ENCODE measurements around the gene NOL4L.

Gene NOL4L

DNA sequence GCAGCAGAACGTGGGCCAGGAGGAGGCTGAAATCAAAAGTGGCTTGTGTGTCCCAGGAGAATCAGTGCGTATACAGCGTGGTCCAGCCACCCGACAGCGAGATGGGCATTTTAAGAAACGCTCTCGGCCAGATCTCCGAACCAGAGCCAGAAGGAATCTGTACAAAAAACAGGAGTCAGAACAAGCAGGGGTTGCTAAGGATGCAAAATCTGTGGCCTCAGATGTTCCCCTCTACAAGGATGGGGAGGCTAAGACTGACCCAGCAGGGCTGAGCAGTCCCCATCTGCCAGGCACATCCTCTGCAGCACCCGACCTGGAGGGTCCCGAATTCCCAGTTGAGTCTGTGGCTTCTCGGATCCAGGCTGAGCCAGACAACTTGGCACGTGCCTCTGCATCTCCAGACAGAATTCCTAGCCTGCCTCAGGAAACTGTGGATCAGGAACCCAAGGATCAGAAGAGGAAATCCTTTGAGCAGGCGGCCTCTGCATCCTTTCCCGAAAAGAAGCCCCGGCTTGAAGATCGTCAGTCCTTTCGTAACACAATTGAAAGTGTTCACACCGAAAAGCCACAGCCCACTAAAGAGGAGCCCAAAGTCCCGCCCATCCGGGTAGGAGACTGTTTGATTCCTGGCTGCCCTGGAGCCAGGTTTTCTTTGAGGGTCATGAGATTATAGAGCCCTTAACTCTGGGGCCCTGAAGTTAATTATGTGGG lies 151.7 kb downstream of the NOL4L start:
- TF ChIP-seq OSR1 (CRISPR knock-in tag; IDR thresholded peaks at IDR 0.05) (no peak), RARB (CRISPR knock-in tag; IDR thresholded peaks at IDR 0.05) (no peak), ARNTL (CRISPR knock-in tag; IDR thresholded peaks at IDR 0.05; ENCODE audit: borderline replicate concordance, low read depth) (no peak), GLIS3 (CRISPR knock-in tag; IDR thresholded peaks at IDR 0.05) (no peak), ZNF565 (CRISPR knock-in tag; conservative IDR thresholded peaks at IDR 0.05; ENCODE audit: low read depth) (no peak), TCF4 (CRISPR knock-in tag; IDR thresholded peaks at IDR 0.05; ENCODE audit: borderline replicate concordance) (no peak), ZFP30 (CRISPR knock-in tag; IDR thresholded peaks at IDR 0.05) (no peak), ZNF70 (CRISPR knock-in tag; IDR thresholded peaks at IDR 0.05) (no peak), ISL1 (CRISPR knock-in tag; IDR thresholded peaks at IDR 0.05) (no peak), TOX (CRISPR knock-in tag; IDR thresholded peaks at IDR 0.05; ENCODE audit: borderline replicate concordance) (no peak), ZC3H10 (CRISPR knock-in tag; IDR thresholded peaks at IDR 0.05) (no peak), SNAI2 (CRISPR knock-in tag; IDR thresholded peaks at IDR 0.05) (no peak), BACH2 (CRISPR knock-in tag; IDR thresholded peaks at IDR 0.05; ENCODE audit: borderline replicate concordance) (no peak)
- TF ChIP-seq, protein P1, sequence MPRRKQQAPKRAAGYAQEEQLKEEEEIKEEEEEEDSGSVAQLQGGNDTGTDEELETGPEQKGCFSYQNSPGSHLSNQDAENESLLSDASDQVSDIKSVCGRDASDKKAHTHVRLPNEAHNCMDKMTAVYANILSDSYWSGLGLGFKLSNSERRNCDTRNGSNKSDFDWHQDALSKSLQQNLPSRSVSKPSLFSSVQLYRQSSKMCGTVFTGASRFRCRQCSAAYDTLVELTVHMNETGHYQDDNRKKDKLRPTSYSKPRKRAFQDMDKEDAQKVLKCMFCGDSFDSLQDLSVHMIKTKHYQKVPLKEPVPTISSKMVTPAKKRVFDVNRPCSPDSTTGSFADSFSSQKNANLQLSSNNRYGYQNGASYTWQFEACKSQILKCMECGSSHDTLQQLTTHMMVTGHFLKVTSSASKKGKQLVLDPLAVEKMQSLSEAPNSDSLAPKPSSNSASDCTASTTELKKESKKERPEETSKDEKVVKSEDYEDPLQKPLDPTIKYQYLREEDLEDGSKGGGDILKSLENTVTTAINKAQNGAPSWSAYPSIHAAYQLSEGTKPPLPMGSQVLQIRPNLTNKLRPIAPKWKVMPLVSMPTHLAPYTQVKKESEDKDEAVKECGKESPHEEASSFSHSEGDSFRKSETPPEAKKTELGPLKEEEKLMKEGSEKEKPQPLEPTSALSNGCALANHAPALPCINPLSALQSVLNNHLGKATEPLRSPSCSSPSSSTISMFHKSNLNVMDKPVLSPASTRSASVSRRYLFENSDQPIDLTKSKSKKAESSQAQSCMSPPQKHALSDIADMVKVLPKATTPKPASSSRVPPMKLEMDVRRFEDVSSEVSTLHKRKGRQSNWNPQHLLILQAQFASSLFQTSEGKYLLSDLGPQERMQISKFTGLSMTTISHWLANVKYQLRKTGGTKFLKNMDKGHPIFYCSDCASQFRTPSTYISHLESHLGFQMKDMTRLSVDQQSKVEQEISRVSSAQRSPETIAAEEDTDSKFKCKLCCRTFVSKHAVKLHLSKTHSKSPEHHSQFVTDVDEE (CRISPR knock-in tag; IDR thresholded peaks at IDR 0.05): no peak
- TF ChIP-seq, protein P2, sequence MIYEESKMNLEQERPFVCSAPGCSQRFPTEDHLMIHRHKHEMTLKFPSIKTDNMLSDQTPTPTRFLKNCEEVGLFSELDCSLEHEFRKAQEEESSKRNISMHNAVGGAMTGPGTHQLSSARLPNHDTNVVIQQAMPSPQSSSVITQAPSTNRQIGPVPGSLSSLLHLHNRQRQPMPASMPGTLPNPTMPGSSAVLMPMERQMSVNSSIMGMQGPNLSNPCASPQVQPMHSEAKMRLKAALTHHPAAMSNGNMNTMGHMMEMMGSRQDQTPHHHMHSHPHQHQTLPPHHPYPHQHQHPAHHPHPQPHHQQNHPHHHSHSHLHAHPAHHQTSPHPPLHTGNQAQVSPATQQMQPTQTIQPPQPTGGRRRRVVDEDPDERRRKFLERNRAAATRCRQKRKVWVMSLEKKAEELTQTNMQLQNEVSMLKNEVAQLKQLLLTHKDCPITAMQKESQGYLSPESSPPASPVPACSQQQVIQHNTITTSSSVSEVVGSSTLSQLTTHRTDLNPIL (CRISPR knock-in tag; IDR thresholded peaks at IDR 0.05; ENCODE audit: low read depth): no peak
- TF ChIP-seq, protein P3, sequence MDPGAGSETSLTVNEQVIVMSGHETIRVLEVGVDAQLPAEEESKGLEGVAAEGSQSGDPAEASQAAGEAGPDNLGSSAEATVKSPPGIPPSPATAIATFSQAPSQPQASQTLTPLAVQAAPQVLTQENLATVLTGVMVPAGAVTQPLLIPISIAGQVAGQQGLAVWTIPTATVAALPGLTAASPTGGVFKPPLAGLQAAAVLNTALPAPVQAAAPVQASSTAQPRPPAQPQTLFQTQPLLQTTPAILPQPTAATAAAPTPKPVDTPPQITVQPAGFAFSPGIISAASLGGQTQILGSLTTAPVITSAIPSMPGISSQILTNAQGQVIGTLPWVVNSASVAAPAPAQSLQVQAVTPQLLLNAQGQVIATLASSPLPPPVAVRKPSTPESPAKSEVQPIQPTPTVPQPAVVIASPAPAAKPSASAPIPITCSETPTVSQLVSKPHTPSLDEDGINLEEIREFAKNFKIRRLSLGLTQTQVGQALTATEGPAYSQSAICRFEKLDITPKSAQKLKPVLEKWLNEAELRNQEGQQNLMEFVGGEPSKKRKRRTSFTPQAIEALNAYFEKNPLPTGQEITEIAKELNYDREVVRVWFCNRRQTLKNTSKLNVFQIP (CRISPR knock-in tag; IDR thresholded peaks at IDR 0.05; ENCODE audit: borderline replicate concordance, low read depth): no peak
- TF ChIP-seq, protein P4, sequence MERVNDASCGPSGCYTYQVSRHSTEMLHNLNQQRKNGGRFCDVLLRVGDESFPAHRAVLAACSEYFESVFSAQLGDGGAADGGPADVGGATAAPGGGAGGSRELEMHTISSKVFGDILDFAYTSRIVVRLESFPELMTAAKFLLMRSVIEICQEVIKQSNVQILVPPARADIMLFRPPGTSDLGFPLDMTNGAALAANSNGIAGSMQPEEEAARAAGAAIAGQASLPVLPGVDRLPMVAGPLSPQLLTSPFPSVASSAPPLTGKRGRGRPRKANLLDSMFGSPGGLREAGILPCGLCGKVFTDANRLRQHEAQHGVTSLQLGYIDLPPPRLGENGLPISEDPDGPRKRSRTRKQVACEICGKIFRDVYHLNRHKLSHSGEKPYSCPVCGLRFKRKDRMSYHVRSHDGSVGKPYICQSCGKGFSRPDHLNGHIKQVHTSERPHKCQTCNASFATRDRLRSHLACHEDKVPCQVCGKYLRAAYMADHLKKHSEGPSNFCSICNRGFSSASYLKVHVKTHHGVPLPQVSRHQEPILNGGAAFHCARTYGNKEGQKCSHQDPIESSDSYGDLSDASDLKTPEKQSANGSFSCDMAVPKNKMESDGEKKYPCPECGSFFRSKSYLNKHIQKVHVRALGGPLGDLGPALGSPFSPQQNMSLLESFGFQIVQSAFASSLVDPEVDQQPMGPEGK (CRISPR knock-in tag; IDR thresholded peaks at IDR 0.05; ENCODE audit: borderline replicate concordance): no peak
- ATAC-seq: no peak

DNA sequence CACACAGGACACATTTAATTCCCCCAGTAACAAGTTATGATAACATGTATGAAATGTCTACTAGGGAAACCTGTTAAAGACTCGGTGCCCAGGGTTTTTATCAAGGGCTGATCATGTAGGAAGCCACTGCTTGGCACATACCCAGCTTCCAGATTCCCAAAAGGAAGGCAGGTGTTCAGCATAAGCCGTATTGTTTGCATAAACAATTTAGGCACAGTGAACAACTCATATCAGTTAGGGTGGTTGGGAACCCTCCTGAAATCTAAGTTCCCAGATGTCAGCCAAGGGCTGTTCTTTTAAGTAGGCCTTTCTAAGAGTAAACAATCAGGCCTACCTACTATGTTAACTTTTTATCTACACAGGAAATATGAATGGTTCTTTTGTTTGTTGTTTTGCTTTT lies 152.9 kb downstream of the NOL4L start:
- TF ChIP-seq ZNF565 (CRISPR knock-in tag; conservative IDR thresholded peaks at IDR 0.05; ENCODE audit: low read depth) (no peak), ARNTL (CRISPR knock-in tag; IDR thresholded peaks at IDR 0.05; ENCODE audit: borderline replicate concordance, low read depth) (no peak), TOX (CRISPR knock-in tag; IDR thresholded peaks at IDR 0.05; ENCODE audit: borderline replicate concordance) (no peak), ESRRG (CRISPR knock-in tag; IDR thresholded peaks at IDR 0.05) (no peak), PPARA (CRISPR knock-in tag; IDR thresholded peaks at IDR 0.05; ENCODE audit: borderline replicate concordance) (no peak), ZNF70 (CRISPR knock-in tag; IDR thresholded peaks at IDR 0.05) (no peak), BACH2 (CRISPR knock-in tag; IDR thresholded peaks at IDR 0.05; ENCODE audit: borderline replicate concordance) (no peak), ZFP30 (CRISPR knock-in tag; IDR thresholded peaks at IDR 0.05) (no peak), GLIS3 (CRISPR knock-in tag; IDR thresholded peaks at IDR 0.05) (no peak), ZNF8 (CRISPR knock-in tag; IDR thresholded peaks at IDR 0.05) (no peak)
- TF ChIP-seq, protein P5, sequence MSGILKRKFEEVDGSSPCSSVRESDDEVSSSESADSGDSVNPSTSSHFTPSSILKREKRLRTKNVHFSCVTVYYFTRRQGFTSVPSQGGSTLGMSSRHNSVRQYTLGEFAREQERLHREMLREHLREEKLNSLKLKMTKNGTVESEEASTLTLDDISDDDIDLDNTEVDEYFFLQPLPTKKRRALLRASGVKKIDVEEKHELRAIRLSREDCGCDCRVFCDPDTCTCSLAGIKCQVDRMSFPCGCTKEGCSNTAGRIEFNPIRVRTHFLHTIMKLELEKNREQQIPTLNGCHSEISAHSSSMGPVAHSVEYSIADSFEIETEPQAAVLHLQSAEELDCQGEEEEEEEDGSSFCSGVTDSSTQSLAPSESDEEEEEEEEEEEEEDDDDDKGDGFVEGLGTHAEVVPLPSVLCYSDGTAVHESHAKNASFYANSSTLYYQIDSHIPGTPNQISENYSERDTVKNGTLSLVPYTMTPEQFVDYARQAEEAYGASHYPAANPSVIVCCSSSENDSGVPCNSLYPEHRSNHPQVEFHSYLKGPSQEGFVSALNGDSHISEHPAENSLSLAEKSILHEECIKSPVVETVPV (CRISPR knock-in tag; IDR thresholded peaks at IDR 0.05): no peak
- TF ChIP-seq, protein P2 (CRISPR knock-in tag; IDR thresholded peaks at IDR 0.05; ENCODE audit: low read depth): no peak
- TF ChIP-seq, protein P3 (CRISPR knock-in tag; IDR thresholded peaks at IDR 0.05; ENCODE audit: borderline replicate concordance, low read depth): no peak
- no peak for ATAC-seq

Data from SK-N-SH treated with all-trans-retinoic acid at 6 μM for 48 hours (cell line).